HG03439 (cell line): Measurements from ENCODE around the gene CREB3.

ENCODE experiments used
- ATAC-seq: cut with Tn5 transposase; IDR thresholded peaks from one replicate; pipeline ENCODE4 v1.9.1; 2021; ENCODE audit warnings: mild to moderate bottlenecking, moderate library complexity; ENCODE audit not compliant: unreplicated experiment

Gene CREB3

GRCh38 chr9:35700942-35701341 lies 31.5 kb upstream of the CREB3 start:
- ATAC-seq, result no peak

- ATAC-seq, result no peak
Measured at GRCh38 chr9:35702696-35703095, 29.8 kb upstream of the CREB3 start.

- no peak for ATAC-seq
Measured at GRCh38 chr9:35703906-35704672, 28.4 kb upstream of the CREB3 start.

GRCh38 chr9:35705372-35705771 lies 27.1 kb upstream of the CREB3 start:
- no peak for ATAC-seq

- ATAC-seq, result no peak
Measured at GRCh38 chr9:35705836-35706430, 26.5 kb upstream of the CREB3 start.

- ATAC-seq, result no peak
Measured at GRCh38 chr9:35706951-35707350, 25.5 kb upstream of the CREB3 start.

GRCh38 chr9:35708146-35708545 lies 24.3 kb upstream of the CREB3 start:
- ATAC-seq, result no peak

GRCh38 chr9:35710818-35711500 lies 21.5 kb upstream of the CREB3 start:
- ATAC-seq, result no peak

- ATAC-seq, result no peak
Measured at GRCh38 chr9:35711501-35712428, 20.7 kb upstream of the CREB3 start.

GRCh38 chr9:35712762-35713400 lies 19.6 kb upstream of the CREB3 start:
- ATAC-seq, result no peak

- no peak for ATAC-seq
Measured at GRCh38 chr9:35713578-35713977, 18.9 kb upstream of the CREB3 start.

- no peak for ATAC-seq
Measured at GRCh38 chr9:35714123-35714522, 18.3 kb upstream of the CREB3 start.

GRCh38 chr9:35714579-35715252 lies 17.8 kb upstream of the CREB3 start:
- ATAC-seq, result no peak

- ATAC-seq, result no peak
Measured at GRCh38 chr9:35716230-35716629, 16.2 kb upstream of the CREB3 start.

- ATAC-seq, result no peak
Measured at GRCh38 chr9:35717132-35717870, 15.2 kb upstream of the CREB3 start.

- ATAC-seq, result no peak
Measured at GRCh38 chr9:35718721-35719511, 13.6 kb upstream of the CREB3 start.

- no peak for ATAC-seq
Measured at GRCh38 chr9:35719546-35719945, 12.9 kb upstream of the CREB3 start.

- ATAC-seq, result no peak
Measured at GRCh38 chr9:35723426-35723825, 9.0 kb upstream of the CREB3 start.

- no peak for ATAC-seq
Measured at GRCh38 chr9:35723908-35724307, 8.6 kb upstream of the CREB3 start.
